KBM-7 (cell line): ENCODE results near the gene B4GALNT3.
A peak's percentile ranks its signal among the peaks of the same experiment; 100 is the strongest.

ENCODE experiments used
- DNase-seq: peaks from one replicate; pipeline ENCODE4 v3.0.0-alpha.2; 2015
- in situ Hi-C: fragments of 300-500 bp; cut with MboI; formaldehyde crosslinking; loops from 2 replicates; pipeline ENCODE4 v1.14.3; 2020; ENCODE audit warnings: low sequenced_read_pairs, low pct_unique_long_range_greater_than_20kb, mixed read lengths

The B4GALNT3 gene

GRCh38 chr12:532908-533565 lies 73.3 kb downstream of the B4GALNT3 start:
- no peak for DNase-seq
- in situ Hi-C loops: no loop called here

- in situ Hi-C loops: no loop called here
- no peak for DNase-seq
Measured at GRCh38 chr12:533718-534117, 74.0 kb downstream of the B4GALNT3 start.

- in situ Hi-C loops: no loop called here
- DNase-seq: no peak
Measured at GRCh38 chr12:534216-534615, 74.5 kb downstream of the B4GALNT3 start.

DNA sequence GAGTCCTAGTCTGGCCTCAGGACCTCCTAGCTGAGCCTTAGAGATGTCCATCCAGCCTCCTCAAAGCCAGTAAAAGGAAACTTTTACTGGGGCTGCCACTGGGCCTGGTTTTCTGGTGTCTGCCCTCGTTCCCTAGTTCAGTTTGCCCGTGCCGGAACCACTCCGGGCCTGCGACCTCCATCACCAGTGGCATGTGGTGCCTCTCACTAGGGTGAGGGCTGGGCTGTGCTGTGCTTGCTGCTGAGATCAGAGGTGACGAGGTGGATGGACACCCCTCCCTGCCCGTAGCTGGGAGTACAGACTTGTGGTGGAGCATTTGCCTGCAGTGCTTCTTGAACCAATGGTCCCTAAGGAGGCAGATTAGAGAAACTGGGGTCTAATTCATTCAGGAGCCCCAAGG lies 75.7 kb downstream of the B4GALNT3 start:
- in situ Hi-C loops: no loop called here
- DNase-seq: no peak

DNA sequence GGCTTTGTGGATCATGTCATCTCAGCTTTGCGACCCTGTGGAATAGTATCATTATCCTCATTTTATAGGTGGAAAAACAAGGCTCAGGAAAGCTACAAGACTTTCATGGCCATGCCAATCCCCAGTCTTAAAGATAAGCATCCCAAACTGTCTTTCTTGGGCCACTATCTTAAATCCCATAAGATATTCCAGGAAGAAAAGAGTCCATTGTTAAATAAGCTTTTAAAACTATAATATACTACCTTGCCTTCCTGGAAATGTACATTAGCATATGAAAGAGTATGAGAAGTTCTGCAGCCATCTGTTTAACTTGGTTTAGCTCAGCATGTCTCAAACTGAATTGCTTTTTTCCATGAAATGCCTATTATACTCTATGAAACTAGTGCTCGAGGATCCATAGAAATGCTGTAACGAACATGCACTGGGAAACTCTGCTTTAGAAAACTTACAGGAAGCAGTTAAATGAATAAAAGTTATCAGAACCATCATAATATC lies 77.1 kb downstream of the B4GALNT3 start:
- in situ Hi-C loops: no loop called here
- no peak for DNase-seq

DNA sequence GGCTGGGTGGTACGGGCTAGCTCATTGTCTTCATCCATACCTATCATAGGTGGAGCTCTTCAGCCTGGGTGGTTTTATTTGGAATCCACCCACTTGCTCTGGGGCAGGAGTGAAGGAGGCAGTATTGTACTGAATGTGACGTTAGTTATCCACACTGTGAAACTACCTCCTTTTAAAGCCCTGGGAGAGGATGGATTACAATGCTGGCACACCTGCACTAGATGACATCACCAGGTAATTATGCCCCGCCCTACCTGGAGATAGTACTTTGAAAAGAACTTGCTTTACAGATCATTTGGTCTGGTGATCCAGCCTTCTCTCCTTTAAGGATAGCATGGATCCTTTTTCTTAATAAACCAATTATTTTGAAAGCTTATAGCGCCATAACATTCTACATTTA lies 78.0 kb downstream of the B4GALNT3 start:
- DNase-seq: no peak
- in situ Hi-C loops: no loop called here

- in situ Hi-C loops: no loop called here
- peak; percentile 85 for DNase-seq
Measured at GRCh38 chr12:538731-539539, 79.2 kb downstream of the B4GALNT3 start.

GRCh38 chr12:539540-540310 lies 80.0 kb downstream of the B4GALNT3 start:
- no peak for DNase-seq
- in situ Hi-C loops: no loop called here

DNA sequence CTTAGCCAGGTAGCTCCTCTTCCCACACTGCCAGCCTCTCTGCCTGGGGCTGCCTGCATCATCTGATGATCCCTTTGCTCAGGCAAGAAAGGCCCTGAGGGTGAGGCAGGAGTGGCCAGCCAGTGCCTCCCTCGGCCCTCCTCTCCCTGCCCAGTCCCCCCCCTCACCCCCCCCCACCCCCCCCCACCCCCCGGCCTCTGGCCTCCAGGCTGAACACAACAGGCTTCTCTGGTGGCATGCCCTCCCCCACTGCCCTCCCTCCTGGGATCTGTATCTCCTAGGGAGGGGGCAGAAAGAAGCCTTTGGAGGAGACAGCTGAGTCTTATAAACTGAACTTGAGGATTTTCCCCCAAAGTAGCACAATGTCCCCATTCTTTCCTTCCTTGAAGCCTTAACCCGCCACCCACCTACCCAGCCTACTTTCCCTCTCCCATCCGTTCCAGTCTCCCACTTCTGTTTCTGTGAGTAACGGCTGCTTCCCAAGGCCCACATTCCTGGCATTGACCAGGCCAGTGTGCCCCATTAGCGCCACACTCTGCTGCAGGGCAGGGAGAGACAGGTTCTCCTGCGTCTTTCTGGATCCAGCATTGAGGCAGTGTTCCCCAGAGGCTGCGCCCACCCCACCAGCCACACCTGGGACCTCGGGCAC lies 82.1 kb downstream of the B4GALNT3 start:
- DNase-seq: no peak
- in situ Hi-C loops: no loop called here

- no peak for DNase-seq
Measured at GRCh38 chr12:542395-543113, 82.8 kb downstream of the B4GALNT3 start.

GRCh38 chr12:543114-543451 lies 83.3 kb downstream of the B4GALNT3 start:
- in situ Hi-C loops: no loop called here
- no peak for DNase-seq

More at GRCh38 chr12:542395-543113, 82.8 kb downstream of the B4GALNT3 start:
- in situ Hi-C loops: no loop called here

DNA sequence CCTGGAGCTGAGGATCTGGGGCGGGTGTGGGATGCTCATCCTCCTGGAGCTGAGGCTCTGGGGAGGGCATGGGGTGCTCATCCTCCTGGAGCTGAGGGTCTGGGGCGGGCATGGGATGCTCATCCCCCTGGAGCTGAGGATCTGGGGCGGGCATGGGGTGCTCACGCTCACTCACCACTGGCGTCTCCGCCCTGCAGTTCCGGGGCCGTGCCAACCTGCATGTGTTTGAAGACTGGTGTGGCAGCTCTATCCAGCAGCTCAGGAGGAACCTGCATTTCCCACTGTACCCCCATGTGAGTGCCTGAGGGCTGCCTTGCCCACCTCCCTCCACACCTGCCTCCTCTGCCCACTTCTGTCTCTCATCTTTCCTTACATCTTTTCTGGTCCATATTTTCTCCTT lies 84.4 kb downstream of the B4GALNT3 start:
- no peak for DNase-seq
- in situ Hi-C loops: no loop called here

DNA sequence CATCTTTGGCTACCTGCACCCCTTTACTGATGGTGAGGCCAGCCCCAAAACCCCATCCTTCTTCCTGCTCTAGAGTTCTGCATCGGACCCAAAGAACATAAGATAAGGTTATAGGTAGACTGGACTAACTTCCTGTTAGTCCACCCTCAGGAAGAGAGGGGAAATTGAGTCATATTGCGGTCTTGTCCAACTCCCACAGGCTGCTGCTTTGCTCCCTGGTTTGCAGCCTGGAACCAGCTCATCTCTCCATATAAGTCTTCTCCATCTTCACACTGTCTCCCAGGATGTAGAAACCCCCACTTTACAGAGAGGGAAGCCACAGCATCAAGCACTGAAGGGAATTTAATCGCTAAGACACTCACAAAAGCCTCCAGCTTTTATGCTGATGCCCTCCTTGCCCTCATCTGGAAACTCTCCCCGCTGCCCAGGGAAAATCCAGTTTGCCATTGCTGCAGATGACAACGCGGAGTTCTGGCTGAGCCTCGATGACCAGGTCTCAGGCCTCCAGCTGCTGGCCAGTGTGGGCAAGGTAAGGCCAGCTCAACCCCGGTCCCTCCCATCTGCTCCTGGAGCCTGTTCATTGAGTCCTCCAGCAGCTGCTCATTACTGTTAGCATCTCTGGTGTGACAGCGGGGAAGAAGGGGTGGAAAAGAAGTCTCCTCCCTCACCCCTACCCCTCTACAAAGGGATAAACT lies 85.3 kb downstream of the B4GALNT3 start:
- peak; percentile 16 for DNase-seq
- in situ Hi-C loops: no loop called here

DNA sequence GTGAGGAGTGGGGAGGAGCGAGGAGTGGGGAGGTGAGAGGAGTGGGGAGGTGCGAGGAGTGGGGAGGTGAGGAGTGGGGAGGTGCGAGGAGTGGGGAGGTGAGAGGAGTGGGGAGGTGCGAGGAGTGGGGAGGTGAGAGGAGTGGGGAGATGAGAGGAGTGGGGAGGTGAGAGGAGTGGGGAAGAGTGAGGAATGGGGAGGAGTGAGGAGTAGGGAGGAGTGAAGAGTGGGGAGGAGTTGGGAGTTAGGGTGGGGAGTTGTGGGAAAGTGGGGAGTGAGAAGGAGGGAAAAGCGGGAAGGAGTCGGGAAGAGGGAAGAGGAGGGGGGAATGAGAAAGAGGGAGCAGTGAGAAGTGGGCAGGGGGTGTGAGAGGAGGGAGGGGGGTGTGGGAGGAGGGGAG lies 86.1 kb downstream of the B4GALNT3 start:
- in situ Hi-C loops: no loop called here
- no peak for DNase-seq

DNA sequence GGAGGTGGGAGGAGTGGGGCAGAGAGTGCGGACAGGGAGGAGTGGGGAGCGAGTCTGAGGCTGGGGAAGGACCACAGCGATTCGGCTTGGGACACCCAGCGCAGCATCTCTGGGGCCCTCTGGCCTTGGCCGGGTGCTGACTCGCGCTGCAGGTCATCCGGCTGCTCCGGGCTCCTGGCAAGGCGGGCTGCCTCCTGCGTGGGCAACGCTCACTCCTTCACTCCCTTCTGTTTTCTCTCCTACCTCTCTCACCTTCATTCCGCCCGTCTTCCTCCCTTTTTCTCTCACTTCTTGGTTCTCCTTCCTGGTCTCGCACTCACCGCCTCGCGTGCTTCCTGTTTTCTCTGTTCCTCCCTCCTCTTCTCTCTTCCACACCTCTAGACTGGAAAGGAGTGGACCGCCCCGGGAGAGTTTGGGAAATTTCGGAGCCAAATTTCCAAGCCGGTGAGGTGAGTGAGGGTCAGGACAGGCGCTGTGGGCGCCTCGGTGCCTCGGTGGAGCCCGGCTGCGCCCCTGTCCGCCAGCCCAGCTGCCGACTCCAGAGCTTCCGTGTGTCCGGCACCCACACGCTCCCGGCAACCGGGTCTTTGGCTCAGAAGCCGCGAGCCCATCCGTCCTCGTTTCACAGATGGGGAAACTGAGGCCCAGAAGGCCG lies 86.7 kb downstream of the B4GALNT3 start:
- DNase-seq: peak; percentile 31
- in situ Hi-C loops: no loop called here

GRCh38 chr12:546920-547845 lies 87.4 kb downstream of the B4GALNT3 start:
- peak; percentile 75 for DNase-seq
- in situ Hi-C loops: no loop called here
